Measurements from ENCODE around the gene GUCA1A.

GUCA1A gene

DNA sequence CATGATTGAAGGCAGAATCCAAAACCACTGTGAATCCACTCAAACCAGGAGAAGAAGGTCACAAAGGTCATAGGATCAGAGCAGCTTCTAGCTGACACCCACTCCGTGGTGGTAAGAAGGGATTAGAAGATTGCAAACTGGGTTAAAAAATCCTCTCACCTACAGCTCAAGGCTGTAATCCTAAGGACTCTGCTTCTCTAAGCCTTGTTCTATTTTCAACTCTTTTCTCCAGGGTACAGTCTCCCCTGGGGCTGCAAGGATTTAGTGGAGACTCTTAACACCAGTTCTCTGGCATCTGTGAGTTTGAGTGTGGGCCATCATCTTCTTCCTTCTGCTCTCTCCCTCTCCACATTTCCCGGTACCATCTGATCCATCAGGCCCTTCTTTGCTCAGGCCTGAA, at the start of gene GUCA1A:
TSS of gene GUCA1A (plus strand) at position 264 of the 400 bp plus-strand sequence. CDS start 250 bp downstream, outside the sequence.
- DNase-seq, result no peak

DNA sequence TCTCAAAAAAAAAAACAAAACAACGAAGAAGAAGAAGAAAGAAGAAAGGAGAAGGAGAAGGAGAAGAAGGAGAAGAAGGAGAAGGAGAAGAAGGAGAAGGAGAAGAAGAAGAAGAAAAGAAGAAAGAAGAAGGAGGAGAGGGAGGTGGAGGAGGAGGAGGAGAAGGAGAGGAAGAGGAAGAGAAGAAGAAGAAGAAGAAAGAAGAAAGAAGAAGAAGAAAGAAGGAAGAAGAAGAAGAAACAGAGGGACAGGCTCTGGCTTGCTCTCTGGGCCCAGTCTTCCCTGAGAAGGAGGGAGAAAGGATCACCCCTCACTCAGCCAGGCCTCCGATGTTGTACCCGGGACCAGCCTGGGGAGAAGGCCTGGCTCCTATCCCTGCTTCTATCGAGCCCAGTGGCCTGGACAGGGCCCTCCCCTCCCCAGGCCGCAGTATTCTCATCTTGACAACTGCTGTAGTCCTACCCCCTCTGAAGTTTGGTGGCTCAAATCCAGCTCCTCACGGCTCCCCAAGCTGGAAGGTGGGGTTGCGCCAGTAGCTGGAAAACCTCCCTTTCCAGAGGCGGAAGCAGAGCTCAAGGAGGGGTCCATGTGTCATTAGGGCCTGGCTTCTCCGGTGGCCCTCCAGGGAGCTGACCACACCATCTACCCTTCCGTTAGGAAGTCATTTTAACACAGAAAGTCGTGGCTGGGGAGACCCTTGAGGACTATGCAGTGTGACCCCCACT, 49.6 kb upstream of the GUCA1A start:
- DNase-seq, result no peak

DNA sequence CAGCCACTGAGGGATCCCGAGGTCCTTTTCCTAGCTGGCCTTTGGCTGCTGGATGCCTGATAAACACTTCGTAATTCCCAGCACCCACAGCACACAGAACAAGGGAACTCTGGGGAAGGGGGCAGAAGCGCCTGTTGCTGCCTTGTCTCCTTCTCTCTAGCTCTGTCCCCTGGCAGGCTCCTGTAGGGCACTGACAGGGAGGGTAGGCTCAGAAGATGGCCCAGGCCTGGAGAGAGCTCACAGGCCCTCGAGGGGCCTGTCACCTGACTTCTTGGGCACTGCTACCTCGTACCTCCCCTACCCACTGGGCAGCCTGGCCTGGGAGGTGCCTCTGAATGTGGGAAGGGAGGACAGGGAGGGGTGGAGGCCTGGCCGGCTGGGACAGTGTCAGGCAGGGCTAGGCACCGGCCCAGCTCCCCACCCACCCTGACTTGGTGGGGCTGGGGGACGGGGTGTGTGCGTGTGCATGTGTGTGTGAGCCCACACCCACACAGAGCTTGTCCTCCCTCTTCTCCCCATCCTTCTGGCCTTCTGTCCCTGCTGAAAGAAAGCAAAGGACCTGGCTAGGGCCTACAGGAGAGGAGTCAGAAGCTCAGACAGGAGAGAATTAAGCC, 48.8 kb upstream of the GUCA1A start:
- no peak for DNase-seq

DNA sequence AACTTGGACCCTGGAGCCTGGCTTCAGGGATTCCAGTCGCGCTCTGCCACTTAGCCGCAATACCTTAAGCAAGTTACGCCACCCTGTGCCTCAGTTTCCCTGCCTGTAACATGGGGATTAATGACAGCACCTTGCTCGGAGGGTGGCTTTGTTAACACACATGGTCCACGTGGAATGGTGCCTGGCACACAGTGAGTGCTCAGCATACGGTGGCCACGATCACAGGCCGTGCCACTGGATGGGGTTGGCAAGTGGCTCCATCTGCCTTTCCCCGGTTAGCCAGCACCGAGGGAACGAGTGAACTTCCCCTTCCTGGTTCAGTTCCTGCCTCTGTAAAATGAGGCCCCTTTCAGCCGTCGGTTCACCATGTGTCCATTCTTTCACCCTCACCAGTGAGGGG, 47.9 kb upstream of the GUCA1A start:
- no peak for DNase-seq

DNA sequence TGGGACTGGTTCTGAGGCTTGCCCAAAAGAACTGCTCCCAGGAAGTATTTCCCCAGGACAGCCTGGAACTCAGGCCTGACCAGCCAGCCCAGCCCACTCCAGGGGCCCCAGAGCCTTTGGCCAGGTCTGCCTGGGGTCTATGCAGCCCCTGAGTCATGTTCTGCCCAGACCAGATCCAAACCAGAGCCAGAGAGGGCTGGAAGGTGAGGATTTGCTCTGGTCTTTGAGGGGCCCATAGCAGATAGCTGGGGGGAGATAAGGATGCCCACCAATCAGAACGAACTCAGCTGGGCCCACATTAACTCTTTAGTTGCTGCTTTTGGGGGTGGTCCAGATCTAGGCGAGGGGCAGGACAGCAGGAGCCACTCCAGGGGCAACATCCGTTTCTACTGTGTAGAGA, 47.5 kb upstream of the GUCA1A start:
- DNase-seq, result no peak

DNA sequence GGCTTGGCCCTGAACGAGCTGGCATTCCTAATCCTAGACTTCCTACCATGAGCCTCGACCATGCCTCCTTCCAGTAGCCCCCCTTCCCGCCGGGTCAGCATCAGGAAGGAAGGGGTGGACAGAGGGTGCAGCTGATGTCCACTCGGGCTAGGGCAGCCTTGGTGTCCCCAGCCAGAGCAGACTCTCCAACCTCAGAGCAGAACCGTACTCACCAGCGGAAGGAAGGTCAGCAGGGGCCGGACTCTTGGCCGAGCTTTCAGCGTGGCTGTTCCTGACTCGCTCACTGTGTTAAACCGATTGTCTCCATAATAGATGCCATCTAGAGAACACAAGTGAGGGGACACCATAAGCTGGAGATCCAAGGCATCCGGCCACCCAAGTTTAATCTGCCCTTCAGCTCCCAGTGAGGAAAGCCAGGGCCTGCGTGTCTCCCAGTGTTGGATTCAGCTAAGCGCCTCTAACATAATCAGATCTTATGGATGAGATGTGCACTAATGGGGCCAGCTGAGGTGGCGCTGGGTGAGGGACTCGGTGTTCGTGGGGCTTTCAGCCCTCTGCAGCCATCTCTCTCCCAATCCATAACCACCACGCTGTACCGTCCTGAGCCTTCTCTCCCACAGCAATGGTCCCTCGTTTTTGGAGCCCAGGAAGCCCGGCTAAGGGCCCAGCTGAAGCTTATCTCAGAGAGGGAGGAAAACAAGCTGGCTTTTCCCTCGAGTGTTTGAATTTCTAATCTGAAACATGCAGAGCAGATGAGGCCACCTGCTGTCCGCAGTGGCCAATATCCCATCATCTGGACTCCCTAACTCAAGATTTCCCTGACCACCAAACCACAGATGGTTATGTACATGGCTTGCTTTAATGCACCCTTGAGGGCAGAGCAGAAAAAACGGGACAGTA, 44.5 kb upstream of the GUCA1A start:
- no peak for DNase-seq

DNA sequence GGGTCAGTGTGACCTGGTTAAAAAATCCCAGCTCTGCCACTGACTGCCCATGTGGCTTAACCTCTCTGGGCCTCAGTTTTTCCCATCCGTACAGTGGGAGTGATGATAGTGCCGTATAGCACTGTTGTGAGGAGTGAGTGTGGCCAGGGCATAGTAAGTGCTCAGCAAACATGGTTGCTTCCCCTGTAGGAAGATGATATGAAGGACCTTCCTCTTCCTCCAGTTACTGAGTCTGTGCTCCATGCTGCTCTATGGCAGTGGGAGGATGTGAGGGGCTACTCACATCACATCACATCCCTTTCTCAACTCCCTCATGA, 43.8 kb upstream of the GUCA1A start:
- DNase-seq, result no peak

DNA sequence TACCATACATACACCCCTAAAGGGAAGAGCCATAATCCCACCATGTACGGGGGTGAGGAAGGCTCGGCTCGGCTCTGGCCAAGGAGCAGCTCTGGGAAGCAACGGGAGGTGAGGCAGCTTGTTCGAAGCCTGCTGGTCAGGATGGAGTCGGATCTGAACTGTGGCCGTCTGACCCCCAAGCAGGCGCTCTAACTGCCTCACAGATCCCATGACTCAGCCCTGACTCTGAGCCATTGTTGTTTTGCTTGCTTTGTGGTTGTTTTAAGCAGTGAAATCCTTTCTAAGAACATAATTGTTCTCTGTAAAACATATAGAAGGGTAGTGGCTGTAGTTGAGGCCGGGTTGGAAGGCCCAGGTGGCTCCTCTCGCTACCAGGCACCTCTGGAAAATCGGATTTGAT, 41.6 kb upstream of the GUCA1A start:
- no peak for DNase-seq

DNA sequence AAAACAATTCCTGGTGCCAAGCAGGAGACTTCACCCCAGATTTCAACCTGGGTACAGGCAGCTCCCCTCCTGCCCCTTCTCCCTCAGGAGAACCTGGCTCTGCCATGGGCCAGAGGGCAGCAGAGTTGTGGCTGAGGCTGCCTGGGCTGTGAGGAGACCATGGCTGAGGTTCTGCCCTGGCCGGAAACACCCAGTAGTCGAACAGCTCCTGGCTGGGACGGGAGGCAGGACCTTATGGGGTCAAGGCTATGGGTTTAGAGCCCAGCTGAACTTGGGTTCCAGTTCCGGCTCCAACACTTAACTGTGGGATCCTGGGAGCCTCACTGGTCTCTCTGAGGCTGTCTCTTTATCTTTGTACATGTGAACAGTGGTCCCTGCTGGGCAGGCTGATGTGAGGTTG, 39.2 kb upstream of the GUCA1A start:
- no peak for DNase-seq

DNA sequence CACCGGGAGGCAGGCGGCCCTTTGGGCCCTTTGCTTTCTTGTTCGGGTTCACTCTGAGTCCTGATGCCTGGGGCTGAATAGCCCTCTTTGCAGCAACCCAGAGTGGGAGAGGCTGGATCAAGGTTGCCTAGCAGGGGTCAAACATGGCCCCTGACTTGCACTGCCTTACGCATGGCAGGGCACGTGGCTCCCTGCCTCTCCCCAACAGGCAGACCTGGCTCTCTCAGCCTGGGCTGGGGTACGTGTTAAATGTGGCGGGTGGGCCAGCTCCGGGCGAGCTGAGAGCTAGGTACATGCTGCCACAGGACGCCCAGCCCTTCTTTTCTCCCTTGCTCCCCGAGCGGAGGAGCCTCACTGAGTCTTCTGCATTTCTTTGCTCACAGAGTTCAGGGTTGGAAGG, 38.0 kb upstream of the GUCA1A start:
- DNase-seq, result no peak

DNA sequence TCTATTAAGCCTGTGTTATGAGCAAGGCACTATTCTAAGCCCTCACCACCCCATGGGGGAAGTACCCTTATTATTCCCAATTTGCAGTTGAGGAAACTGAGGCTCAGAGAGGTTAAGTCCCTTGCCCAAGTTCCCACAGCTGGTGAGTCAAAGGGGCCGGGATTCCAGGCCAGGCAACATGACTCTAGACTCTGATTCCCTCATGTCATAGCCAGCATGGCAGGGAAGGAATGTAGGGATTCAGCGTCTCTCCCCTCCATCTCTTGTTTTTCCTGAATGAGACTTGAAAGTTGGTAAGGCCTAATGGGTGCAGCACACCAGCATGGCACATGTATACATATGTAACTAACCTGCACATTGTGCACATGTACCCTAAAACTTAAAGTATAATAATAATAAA, 37.4 kb upstream of the GUCA1A start:
- DNase-seq, result no peak

DNA sequence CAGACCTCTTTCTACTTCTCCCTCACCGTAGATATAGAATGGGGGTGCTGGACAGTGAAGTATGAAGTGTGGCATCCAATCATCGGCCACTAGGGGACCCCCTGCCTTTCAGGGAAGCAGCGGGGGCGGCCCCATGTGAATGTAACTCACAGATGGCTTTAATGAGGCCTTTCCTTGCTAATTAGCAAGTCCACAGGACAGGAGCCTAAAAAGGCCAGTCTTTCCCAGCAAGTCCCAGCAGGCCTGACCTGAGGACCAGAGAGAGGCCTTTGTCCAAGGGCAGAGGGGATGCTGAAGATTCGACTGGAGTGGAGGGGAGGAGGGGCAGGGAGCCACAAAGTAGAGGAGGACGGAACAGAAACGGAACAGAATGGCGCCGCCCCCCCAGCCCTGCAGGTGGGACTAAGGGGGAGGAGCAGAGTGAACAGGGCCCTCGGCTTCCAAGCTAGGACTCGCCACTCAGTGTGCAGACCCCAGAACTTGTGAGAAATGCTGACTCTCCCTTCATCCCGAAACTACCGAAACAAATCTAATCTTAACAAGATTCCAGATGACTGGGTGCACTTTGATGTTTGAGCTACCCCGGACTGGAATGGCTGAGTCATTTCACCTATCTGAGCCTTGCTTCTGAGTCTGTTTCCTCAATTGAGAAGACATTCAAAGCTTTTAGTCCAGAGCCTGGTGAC, 36.5 kb upstream of the GUCA1A start:
- DNase-seq, result no peak

DNA sequence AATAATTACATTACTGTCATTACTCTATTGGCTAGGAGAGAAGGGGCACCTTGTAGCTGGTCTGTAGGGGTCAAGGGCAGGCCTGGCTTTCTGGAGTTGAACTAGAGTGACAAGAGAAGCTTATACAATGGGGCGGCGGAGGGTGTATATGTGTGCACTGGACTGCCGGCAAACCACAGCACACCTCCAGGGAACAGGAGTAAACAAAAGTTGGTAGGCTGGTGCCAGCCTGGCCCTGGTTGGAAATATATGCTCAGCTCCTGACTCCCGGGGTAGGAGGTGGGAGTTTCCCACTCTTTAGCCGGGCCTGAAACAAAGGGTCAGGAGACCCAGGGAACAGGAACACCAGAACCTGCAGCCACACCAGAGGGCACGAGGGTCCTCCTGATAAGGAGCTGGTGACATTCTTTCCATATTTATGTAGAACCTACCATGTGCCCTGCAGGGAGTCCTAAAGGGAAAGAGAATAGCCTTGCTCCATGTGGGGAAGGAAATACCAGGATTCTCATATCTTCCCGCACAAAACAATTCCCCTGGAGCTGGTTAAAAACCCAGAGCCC, 35.9 kb upstream of the GUCA1A start:
- DNase-seq, result no peak

DNA sequence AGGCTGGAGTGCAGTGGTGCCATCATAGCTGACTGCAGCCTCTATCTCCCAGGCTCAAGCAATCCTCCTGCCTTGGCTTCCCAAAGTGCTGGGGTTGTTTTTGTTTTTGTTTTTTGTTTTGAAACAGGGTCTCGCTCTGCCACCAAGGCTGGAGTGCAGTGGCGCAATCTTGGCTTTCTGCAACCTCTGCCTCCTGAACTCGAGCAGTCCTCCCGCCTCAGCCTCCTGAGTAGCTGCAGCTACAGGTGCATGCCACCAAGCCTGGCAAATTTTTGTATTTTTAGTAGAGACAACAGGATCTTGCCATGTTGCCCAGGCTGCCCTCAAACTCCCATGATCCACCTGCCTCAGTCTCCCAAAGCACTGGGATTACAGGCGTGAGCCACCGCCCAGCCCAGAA, 35.0 kb upstream of the GUCA1A start:
- DNase-seq, result no peak

DNA sequence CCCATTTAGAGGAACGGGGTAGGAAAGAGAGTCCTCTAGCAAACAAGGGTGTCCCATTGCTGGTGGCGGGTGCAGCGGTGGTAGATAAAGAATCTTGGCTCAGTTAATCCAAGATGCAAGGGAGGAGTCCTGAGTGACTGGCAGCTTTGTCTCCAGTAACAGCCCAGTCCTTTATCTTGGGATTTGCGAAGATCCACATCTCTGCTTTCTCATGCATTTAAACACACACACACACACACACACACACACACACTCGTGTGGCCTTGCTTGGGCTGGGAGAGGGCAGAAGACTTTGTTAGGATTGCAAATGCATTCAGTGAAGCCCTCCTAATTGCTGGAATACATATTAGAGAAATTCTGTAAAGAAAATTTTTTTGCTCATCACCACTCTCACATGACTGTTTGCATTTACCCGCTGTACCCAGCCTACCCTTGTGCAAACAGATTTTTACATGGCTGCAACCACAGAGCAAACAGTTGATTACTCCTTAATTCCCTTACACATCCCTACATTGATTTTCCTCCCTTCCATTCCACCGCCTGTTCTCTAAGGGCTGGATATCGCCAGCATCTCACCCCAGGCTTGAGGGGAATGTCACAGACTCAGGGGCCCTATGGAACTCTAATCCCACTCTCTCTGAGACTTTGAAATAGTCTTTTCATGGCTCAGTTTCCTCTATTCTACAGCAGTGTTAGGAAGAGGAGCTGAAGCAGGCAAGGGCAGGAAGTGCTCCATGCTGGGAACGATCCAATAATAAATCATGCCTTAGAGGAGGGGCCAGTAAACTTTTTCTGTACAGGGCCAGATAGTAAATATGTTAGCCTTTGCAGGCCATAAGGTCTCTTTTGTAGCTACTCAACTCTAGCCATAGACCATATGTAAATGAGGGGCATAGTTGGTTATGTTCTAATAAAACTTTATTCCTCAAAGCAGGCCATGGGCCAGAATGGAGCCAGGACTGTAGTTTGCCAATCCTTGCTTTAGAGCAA, 34.2 kb upstream of the GUCA1A start:
- DNase-seq, result no peak

DNA sequence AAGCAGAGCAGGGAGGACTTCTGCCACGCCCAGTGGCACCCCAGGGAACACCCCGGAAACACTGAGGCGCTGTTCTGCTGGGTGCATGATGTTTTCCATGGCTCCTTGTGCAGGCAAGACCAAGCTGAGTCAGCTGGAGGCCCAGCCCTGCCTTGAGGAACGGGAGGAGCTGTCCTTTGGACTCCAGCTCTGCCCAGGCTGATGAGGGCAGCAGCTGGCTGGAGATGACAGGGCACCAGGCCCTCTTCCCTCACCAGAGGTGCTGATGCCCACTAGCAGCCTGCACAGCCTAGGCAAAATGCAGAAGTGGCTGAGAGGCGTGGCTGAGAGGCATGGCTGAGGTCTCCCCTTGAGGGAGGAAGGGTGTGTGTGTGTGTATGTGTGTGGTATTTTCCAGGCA, 33.1 kb upstream of the GUCA1A start:
- DNase-seq, result no peak

DNA sequence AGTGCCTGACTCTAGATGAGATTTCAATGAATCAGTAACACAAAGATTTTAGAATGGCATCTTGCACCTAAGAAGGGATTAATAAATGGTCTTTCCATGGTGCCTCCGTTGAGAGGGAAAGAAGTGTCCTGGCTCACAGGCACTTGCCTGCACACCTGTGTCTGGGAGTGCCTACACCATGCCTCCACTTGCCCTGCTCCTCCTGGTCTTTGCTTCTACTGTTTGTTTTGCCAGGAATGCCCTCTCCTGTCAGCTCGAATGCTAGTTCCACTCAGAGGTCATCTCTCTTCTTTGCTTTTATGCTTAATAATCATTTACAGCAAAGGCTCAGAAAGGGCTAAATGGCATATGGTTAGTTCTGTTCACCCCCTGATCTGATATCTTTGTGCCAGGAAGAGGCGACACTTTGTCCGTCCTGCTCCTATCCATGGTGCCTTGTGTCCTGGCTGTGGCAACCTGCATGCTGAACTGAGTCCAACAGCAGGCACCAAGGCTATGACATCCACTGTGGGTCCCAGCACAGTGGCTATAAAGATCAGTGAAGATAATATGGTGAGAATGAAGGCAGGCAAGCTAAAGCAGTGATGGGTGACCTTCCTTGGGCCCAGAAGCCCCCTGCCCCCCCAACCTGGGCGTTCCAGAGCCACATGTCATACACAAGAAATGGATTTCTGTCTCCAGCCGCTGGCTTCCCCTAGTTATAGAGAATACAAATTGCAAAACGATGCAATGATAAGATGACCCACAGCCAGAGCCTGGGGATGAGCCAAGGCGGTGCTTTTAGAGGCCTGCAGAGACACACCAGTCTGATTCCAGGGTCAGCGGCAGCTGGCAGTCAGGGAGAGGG, 32.2 kb upstream of the GUCA1A start:
- DNase-seq, result no peak

DNA sequence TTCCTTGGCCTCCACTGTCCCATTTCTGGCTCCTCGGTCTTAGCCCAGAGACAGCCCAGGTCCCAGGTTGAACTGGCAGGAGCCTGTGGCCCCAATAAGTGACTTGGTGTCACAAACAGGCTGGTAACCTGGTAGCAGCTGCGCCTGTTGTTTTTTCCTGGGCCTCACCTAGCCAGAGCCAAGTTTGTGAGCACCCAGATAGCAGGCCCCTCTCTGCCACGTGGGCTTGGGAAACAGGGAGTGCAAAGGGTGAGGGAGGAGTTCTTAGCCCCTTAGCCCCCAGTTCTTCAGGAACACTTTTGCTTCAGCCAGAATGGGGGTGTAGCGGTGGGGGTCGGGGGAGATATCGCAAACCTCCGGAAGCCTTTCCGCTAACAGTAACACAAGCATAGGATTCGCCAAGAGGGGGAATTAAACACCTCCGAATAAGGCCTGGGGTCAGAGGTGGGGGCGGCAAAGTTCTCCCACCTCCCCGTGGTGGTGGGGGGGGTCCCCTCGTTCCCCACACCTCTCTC, 31.5 kb upstream of the GUCA1A start:
- DNase-seq, result no peak

DNA sequence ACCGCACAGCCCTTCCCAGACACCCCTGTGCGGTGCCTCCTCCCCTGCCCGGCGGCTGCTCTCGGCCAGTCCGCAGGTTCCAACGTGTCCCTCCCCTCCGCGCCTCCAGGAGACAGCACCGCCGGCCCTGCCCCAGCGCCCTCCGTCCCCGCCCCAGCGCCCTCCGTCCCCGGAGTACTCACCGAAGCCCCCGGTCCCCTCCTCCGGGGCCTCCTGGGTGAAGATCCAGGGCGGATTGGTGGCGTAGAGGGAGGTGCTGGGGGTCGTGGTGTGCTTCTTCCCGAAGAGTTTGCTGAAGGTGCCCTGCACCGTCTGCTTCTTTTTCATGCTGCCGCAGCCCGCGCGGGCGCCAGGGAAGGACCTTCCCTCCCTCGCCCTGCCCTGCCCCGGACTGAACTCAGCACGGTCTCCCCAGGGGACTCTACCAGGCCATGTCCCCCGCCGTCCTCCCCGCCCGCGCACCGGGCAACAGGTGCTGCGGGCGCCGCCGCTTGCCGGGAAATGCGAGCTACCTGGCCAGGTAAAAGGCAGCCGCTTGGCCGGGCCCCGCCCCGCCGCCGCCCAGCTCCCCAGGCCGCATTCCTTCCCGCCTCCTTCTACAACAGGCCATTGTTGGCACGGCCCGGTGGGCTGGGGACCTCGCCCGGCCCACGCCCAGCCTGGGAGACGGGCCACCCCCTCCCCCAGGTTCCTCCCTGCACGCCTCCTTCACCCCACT, 30.9 kb upstream of the GUCA1A start, which contains the start of gene C6orf132:
TSS of gene C6orf132 (minus strand) at position 503 of the 718 bp plus-strand sequence. CDS start at position 327, 176 bp downstream.
- DNase-seq, result no peak

DNA sequence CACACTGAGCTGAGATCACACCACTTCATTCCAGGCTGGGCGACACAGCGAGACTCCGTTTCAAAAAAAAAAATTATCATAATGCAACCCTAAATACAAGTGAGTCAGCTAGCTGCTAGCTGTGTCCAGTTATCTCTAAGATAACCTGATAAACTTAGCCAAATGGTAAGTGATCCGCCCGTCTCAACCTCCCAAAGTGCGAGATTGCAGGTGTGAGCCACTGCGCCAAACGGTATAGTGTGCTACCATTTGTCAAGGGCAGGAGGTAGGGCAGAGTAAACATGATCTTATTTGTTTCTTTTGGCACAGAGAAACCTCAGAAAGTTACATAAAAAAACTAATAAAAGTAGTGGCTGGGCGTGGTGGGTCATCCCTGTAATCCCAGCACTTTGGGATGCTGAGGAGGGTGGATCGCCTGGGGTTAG, 26.0 kb upstream of the GUCA1A start:
- DNase-seq, result no peak

Measured in cortex of kidney (tissue), 1 donor.